GM18511 (cell line): ENCODE measurements around the gene PIK3AP1.

Experiments used
- ATAC-seq: cut with Tn5 transposase; IDR thresholded peaks from one replicate; pipeline ENCODE4 v1.9.1; 2021; ENCODE audit warnings: mild to moderate bottlenecking, moderate library complexity; ENCODE audit not compliant: unreplicated experiment

Gene PIK3AP1

GRCh38 chr10:96676272-96677112, 43.8 kb downstream of the PIK3AP1 start:
- ATAC-seq: no peak

GRCh38 chr10:96675846-96676245, 44.5 kb downstream of the PIK3AP1 start:
- ATAC-seq: no peak

DNA sequence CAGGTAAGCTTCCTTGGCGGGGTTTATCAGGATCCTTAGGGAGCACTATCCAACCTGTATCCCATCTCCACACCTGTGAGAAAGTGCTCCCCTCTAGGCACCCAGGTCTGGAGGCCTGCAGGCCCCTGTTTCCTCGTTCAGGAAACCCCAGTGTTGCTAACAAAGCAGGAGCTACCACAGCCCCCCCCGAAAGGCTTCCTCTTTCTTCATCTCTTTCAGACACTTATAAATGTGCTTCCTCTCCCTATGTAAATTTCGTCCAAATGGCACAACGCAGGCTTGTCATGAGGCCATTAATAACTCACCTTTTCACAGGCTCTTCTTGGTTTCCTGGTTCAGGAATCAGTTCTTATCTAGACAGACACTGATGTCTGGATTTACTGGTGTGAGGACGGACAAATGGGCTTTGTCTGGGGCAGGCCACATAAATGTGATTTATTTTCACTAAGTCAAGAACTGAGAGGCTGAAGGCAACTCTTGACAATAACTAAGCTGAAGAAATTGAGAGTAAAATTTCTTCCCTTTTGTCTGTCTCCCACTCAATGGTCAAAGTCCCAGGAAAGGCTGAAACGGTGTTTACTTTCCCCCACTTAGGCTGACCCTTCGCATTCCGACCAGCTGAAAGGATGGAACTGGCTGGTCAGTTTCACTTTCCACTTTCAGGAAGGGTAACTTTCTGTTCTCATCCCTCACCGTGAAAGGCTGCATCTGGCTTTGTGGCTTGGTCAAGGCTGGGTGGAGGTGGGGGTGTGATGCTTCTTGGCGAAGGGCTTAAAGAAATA, 46.8 kb downstream of the PIK3AP1 start:
- ATAC-seq: peak; percentile 75

DNA sequence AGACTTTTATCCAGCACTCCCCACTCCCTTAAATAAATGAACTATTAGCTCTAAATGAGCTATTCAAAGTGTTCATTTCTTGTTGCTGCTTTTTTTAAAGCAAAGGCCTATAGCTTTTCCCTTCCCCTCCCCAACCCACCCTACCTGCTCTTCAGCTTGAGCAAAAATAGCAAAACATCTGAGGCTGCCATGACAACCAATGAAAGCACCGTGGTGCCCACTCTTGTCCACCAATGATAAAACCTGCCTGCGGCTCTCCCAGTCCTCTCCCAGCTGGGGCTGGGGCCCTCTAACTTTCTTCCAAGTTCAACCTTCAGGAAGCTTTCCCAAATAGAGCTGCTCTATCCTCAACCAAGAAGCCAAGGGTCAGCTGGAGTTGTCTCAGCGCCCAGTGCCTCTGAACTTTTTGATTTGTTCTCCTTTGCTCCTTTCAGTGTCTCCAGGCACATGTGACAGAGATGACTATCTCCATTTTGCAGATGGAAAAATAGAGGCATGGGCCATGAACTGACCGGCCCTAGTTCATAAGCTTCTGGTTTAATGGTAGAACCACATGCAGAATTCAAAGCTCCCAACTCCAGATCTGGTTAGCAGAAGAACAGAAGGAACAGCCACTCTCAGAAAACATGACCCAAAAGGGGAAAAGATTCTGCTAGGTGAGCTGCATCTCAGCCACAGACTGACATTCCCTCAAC, 47.7 kb downstream of the PIK3AP1 start:
- no peak for ATAC-seq

DNA sequence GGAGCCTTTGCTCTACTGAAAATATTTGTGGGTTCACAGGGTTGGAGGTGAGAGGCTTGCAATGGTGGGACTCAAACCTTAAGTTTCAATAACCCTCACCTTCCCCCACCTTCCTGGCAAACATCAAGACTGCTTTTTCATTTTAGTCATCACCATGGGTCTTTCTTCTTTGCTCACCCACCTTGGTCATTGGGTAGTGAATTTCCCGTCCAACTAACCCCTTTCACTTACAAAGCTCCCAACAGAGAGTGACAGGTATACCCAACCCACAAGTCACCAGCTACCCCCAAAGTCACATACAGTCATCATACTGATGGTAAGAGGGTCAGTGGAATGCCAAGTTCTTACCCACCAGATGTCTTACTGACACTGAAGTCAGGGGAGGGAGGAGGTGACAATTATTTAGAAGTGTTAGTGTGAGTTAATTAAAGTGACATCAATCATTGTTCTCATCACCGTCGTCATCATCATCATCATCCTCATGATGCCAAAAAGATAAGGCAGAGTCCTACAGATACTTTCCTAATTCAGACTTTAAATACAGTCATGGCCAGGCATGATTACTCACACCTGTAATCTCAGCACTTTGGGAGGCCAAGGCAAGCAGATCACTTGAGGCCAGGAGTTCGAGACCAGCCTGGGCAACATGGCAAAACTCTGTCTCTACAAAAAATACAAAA, 49.0 kb downstream of the PIK3AP1 start:
- ATAC-seq: no peak

DNA sequence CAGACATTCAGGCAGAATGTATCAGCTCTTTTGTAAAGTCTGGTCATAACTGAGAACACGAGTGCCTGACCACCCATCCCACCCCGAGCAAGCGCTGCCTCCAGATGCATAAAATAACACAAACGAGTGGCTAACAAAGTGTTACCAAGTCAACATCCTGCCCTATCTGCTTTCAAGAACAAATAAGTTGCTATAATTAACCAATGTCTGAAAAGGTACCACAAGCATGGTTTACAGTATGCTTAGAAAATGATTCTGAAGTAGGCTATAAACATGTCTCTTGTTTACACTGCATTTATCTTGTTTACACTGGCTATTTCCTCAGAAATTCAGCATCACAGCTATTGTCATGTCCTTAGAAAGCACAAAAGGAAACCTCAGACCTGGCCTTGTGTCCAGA, 49.5 kb downstream of the PIK3AP1 start:
- no peak for ATAC-seq

GRCh38 chr10:96667401-96667800, 52.9 kb downstream of the PIK3AP1 start:
- no peak for ATAC-seq

GRCh38 chr10:96666741-96667140, 53.6 kb downstream of the PIK3AP1 start:
- ATAC-seq: peak; percentile 73

- no peak for ATAC-seq
Measured at GRCh38 chr10:96665306-96665705, 55.0 kb downstream of the PIK3AP1 start.

DNA sequence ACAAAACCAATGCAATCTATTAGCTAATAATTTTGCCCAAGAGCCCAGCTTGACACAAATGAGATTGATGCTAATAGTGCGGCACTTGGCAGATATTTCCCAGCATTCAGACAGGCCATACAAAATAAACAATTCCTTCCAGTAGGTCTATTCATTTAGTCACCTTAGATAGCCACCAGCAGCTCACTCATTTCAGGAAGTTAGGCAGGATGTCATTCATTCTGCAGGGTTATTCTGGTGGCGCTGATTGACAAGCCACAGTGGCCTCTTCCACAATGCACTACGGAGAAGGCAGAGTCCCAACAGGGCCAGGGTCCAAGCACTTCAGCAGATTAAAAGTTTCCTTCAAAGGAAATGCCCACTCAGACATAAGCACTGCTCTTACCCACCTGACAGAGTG, 55.8 kb downstream of the PIK3AP1 start:
- ATAC-seq: no peak

GRCh38 chr10:96663797-96664196, 56.5 kb downstream of the PIK3AP1 start:
- no peak for ATAC-seq

DNA sequence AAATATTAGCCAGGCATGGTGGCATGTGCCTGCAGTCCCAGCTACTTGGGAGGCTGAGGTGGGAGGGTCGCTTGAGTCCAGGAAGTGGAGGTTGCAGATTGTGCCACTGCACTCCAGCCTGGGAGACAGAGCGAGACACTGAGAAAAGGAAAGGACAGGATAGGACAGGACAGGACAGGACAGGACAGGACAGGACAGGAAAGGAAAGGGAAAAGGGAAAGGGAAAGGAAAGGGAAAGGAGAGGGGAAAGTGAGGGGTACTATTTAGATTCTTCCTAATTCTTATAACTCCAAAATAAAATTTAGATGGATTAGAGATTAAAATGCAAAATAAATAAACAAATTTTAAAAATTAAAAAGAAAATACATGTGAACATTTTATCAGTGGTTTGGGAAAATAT, 58.7 kb downstream of the PIK3AP1 start:
- no peak for ATAC-seq

- ATAC-seq: no peak
Measured at GRCh38 chr10:96660297-96660696, 60.0 kb downstream of the PIK3AP1 start.

- ATAC-seq: no peak
Measured at GRCh38 chr10:96658844-96659243, 61.5 kb downstream of the PIK3AP1 start.

DNA sequence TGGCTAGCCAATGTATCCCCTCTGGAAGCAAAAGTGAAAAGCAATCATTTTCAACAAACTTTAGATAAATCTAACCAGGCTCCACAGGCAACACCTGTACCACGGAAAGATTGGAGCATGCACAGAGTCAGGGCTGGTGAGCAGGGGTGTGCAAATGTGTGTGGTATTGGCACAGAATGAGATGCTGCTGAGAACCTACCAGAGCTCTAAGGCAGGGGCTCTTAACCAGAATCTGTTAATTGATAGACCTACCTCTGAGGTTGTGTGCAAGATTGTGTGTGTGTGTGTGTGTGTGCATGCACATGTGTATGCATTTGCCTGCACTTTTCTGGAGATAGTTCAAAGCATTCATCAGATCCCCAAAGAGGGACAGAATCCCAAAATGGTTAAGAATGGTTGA, 62.9 kb downstream of the PIK3AP1 start:
- ATAC-seq: no peak

GRCh38 chr10:96656839-96657238, 63.5 kb downstream of the PIK3AP1 start:
- no peak for ATAC-seq

GRCh38 chr10:96656198-96656577, 64.1 kb downstream of the PIK3AP1 start:
- ATAC-seq: no peak

DNA sequence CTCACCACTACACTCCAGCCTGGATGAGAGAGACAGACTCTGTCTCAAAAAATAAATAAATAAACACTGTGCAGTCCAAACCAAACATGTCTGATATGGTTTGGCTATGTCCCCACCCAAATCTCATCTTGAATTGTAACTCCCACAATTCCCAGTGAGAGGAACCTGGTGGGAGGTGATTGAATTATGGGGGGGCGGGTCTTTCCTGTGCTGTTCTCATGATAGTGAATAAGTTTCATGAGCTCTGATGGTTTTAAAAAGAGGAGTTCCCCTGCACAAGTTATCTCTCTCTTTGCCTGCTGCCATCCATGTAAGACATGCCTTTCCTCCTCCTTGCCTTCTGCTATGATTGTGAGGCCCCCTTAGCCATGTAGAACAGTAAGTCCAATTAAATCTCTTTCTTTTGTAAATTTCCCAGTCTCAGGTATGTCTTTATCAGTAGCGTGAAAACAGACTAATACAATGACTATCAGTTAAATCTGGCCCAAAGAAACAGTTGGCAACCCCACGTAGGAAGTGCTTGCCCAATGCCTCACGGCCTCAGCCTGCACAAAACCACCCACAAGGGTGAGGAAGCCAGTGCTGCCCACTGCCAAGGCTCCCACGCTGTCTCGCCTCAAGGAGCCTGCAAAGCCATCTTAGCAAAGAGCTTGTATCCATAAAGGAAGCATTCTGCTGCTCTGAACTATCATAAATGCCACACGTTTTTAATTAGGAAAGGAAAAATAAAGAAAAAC, 64.7 kb downstream of the PIK3AP1 start:
- no peak for ATAC-seq

DNA sequence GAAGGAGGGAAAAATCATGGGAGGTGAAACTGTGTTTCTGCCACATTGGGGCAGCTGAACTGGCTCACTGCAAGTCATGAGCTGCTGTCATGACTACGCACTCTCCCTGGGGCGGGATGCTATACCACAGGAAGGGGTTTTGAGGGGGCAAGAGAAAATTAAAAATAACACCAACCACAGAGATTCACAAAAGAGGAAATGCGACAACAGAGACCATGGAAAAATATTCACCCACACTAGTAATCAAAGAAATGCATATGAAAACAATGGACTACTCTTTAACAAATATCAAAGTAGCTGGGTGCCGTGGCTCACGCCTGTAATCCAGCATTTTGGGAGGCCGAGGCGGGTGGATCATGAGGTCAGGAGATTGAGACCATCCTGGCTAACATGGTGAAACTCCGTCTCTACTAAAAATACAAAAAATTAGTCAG, 68.3 kb downstream of the PIK3AP1 start:
- peak; percentile 79 for ATAC-seq

DNA sequence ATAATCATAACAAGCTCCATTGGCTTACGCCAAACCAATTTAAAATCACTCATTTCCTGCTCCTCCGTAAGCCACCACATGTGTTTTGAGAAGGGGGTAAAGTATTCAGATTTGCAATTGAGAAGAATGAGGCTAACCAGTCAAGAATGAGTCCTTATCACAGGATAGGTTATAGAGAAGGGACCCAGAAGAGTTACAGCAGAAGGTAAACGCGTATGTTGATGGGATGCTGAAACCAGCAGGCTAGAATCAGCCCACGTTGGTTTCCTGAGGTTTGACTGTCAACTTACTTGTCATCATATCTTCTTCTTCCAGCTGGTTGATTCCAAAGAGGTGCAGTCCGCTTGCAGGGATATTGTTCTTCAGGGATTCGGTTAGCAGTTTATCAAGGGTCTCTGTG, 69.4 kb downstream of the PIK3AP1 start:
- ATAC-seq: no peak
